ENCODE measurements around the gene LCN10. TPM values are rescaled to one million over a fixed set of nuclear protein-coding genes. Genes with fewer than 3 reads are reported as not detected.

LCN10 gene
- total and polyA plus RNA-seq, 9 of the 15 experiments (the other 6 are each of a cell fraction or from before 2014, with no cell fraction given), result 0.10 to 0.21 (median 0.14) TPM; not detected in 6

GRCh38 chr9:136787690-136788400 lies 45.1 kb upstream of the LCN10 start (continued):
- TF ChIP-seq SFPQ (IDR thresholded peaks at IDR 0.05; ENCODE audit: low read depth, low read length) (no peak), CREBBP (IDR thresholded peaks at IDR 0.05; ENCODE audit: low read depth, low read length) (no peak), PPARD (CRISPR knock-in tag; IDR thresholded peaks at IDR 0.05) (no peak), HNRNPH1 (optimal IDR thresholded peaks at IDR 0.05; ENCODE audit: low read depth, low read length) (no peak), PHTF2 (CRISPR knock-in tag; IDR thresholded peaks at IDR 0.05) (no peak), ZZZ3 (IDR thresholded peaks at IDR 0.05) (no peak), POLR2AphosphoS2 (IDR thresholded peaks at IDR 0.05; ENCODE audit: low read length) (no peak), ZNF436 (CRISPR knock-in tag; IDR thresholded peaks at IDR 0.05) (no peak), ARID2 (IDR thresholded peaks at IDR 0.05) (no peak), ZNF583 (CRISPR knock-in tag; IDR thresholded peaks at IDR 0.05) (no peak), HMG20A (CRISPR knock-in tag; conservative IDR thresholded peaks at IDR 0.05) (no peak), MBD2 (IDR thresholded peaks at IDR 0.05; ENCODE audit: borderline replicate concordance, low read depth) (no peak), ZNF232 (CRISPR knock-in tag; IDR thresholded peaks at IDR 0.05) (no peak), NONO (IDR thresholded peaks at IDR 0.05; ENCODE audit: low read depth in 2 of 2, low read length in 1 of 2) (no peak)
- TF ChIP-seq, protein P1, sequence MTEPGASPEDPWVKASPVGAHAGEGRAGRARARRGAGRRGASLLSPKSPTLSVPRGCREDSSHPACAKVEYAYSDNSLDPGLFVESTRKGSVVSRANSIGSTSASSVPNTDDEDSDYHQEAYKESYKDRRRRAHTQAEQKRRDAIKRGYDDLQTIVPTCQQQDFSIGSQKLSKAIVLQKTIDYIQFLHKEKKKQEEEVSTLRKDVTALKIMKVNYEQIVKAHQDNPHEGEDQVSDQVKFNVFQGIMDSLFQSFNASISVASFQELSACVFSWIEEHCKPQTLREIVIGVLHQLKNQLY (CRISPR knock-in tag; conservative IDR thresholded peaks at IDR 0.05), result no peak
- TF ChIP-seq, protein P2, sequence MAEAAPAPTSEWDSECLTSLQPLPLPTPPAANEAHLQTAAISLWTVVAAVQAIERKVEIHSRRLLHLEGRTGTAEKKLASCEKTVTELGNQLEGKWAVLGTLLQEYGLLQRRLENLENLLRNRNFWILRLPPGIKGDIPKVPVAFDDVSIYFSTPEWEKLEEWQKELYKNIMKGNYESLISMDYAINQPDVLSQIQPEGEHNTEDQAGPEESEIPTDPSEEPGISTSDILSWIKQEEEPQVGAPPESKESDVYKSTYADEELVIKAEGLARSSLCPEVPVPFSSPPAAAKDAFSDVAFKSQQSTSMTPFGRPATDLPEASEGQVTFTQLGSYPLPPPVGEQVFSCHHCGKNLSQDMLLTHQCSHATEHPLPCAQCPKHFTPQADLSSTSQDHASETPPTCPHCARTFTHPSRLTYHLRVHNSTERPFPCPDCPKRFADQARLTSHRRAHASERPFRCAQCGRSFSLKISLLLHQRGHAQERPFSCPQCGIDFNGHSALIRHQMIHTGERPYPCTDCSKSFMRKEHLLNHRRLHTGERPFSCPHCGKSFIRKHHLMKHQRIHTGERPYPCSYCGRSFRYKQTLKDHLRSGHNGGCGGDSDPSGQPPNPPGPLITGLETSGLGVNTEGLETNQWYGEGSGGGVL (CRISPR knock-in tag; IDR thresholded peaks at IDR 0.05), result no peak
- TF ChIP-seq, protein P3, sequence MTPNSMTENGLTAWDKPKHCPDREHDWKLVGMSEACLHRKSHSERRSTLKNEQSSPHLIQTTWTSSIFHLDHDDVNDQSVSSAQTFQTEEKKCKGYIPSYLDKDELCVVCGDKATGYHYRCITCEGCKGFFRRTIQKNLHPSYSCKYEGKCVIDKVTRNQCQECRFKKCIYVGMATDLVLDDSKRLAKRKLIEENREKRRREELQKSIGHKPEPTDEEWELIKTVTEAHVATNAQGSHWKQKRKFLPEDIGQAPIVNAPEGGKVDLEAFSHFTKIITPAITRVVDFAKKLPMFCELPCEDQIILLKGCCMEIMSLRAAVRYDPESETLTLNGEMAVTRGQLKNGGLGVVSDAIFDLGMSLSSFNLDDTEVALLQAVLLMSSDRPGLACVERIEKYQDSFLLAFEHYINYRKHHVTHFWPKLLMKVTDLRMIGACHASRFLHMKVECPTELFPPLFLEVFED (CRISPR knock-in tag; conservative IDR thresholded peaks at IDR 0.05), result no peak
- TF ChIP-seq, protein P4, sequence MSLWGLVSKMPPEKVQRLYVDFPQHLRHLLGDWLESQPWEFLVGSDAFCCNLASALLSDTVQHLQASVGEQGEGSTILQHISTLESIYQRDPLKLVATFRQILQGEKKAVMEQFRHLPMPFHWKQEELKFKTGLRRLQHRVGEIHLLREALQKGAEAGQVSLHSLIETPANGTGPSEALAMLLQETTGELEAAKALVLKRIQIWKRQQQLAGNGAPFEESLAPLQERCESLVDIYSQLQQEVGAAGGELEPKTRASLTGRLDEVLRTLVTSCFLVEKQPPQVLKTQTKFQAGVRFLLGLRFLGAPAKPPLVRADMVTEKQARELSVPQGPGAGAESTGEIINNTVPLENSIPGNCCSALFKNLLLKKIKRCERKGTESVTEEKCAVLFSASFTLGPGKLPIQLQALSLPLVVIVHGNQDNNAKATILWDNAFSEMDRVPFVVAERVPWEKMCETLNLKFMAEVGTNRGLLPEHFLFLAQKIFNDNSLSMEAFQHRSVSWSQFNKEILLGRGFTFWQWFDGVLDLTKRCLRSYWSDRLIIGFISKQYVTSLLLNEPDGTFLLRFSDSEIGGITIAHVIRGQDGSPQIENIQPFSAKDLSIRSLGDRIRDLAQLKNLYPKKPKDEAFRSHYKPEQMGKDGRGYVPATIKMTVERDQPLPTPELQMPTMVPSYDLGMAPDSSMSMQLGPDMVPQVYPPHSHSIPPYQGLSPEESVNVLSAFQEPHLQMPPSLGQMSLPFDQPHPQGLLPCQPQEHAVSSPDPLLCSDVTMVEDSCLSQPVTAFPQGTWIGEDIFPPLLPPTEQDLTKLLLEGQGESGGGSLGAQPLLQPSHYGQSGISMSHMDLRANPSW (CRISPR knock-in tag; IDR thresholded peaks at IDR 0.05), result no peak
